ENCODE measurements around the gene DGKQ. TPM values are rescaled to one million over a fixed set of nuclear protein-coding genes. Genes with fewer than 3 reads are reported as not detected.

The DGKQ gene
- total and polyA plus RNA-seq, 2 donors (not counting 3 experiments of a cell fraction or from before 2014, with no cell fraction given) = 15.8 to 20.2 TPM

DNA sequence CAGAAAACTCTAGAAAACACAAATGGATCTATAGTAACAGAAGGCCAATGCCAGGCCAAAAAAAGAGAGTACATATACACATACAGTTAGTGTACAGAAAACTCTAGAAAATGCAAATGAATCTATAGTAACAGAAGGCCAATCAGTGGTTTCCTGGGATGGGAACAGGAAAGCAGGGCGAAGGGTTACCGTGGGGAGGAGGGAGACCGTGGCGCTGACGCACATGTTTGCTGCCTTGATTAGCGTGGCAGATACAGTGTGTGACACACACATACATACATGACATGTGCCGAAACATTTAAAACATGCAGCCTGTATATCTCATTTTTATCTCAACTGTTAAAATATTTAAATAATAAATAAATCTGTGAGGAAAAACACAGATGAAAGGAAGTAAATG lies 55.9 kb downstream of the DGKQ start:
- Histone ChIP-seq H3K9ac (replicated peaks; ENCODE audit: extremely low read depth, insufficient read depth, low read length) (no peak overlapping the region), H3K4me1 (ENCODE audit: control insufficient read depth, extremely low read depth, insufficient read depth, low read length) (peaks cover 8% of the 10 kb centered on the region), H3K27ac (ENCODE audit: insufficient read depth, low read depth, low read length) (no peak overlapping the region), H2AFZ (ENCODE audit: low read depth, low read length) (no peak overlapping the region), H3K36me3 (ENCODE audit: control insufficient read depth in 2 of 2, extremely low read depth in 1 of 2, insufficient read depth in 2 of 2, low read length in 2 of 2) (no peaks in the 10 kb centered on the region), H3K4me2 (ENCODE audit: insufficient read depth, low read length) (no peak overlapping the region), H3K27me3 (ENCODE audit: control insufficient read depth in 2 of 2, insufficient read depth in 2 of 2, low read length in 2 of 2) (no peaks in the 10 kb centered on the region), H4K20me1 (replicated peaks; ENCODE audit: control insufficient read depth, extremely low read depth, insufficient read depth, low read length) (peaks cover 5% of the 10 kb centered on the region), H3K4me3 (replicated peaks in 1 of 3; ENCODE audit: insufficient read depth in 1 of 3, low read depth in 1 of 3, low read length in 3 of 3) (no peak overlapping the region), H3K79me2 (ENCODE audit: control insufficient read depth, insufficient read depth, low read length) (peaks cover 77% of the 10 kb centered on the region), H3K9me1 (replicated peaks; ENCODE audit: control insufficient read depth, extremely low read depth, insufficient read depth, low read length) (no peaks in the 10 kb centered on the region), H3K9me3 (replicated peaks; ENCODE audit: control insufficient read depth, insufficient read depth, low read length) (no peaks in the 10 kb centered on the region)
- DNase-seq (ENCODE audit: low read depth, low spot score) = no peak
- intact Hi-C loops (cut with micrococcal nuclease) (no loop called here), dilution Hi-C loops (cut with MboI; ENCODE audit: extremely low pct_ligation_motif_present, low sequenced_read_pairs) (no loop called here)
- BruUV-seq (replicated peaks) = no TSS peak
- ChIA-PET CTCF (no interaction called here), POLR2A (no interaction called here)
- no peak for TF ChIP-seq GATA2 (IDR thresholded peaks at IDR 0.05; ENCODE audit: insufficient read depth, insufficient read length, low read depth, low read length)
- no peak for TF ChIP-seq MYC (IDR thresholded peaks at IDR 0.05; ENCODE audit: low read depth, low read length)
- TF ChIP-seq EZH2 (IDR thresholded peaks at IDR 0.05; ENCODE audit: borderline replicate concordance, low read depth, low read length, severe bottlenecking) = no peak
- no peak for TF ChIP-seq POLR2AphosphoS5 (IDR thresholded peaks at IDR 0.05; ENCODE audit: insufficient read depth, low read depth, low read length)
- no peak for TF ChIP-seq POLR2A (IDR thresholded peaks at IDR 0.05; ENCODE audit: low read depth, low read length)
- no peak for TF ChIP-seq FOS (IDR thresholded peaks at IDR 0.05; ENCODE audit: borderline replicate concordance, insufficient read depth, low read length)
- TF ChIP-seq, protein P1, sequence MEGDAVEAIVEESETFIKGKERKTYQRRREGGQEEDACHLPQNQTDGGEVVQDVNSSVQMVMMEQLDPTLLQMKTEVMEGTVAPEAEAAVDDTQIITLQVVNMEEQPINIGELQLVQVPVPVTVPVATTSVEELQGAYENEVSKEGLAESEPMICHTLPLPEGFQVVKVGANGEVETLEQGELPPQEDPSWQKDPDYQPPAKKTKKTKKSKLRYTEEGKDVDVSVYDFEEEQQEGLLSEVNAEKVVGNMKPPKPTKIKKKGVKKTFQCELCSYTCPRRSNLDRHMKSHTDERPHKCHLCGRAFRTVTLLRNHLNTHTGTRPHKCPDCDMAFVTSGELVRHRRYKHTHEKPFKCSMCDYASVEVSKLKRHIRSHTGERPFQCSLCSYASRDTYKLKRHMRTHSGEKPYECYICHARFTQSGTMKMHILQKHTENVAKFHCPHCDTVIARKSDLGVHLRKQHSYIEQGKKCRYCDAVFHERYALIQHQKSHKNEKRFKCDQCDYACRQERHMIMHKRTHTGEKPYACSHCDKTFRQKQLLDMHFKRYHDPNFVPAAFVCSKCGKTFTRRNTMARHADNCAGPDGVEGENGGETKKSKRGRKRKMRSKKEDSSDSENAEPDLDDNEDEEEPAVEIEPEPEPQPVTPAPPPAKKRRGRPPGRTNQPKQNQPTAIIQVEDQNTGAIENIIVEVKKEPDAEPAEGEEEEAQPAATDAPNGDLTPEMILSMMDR (IDR thresholded peaks at IDR 0.05; ENCODE audit: extremely low read depth in 1 of 2, insufficient read depth in 1 of 2, low read depth in 1 of 2, low read length in 2 of 2) = no peak
- TF ChIP-seq JUN (IDR thresholded peaks at IDR 0.05; ENCODE audit: borderline replicate concordance, insufficient read depth, insufficient read length, low read depth) = no peak
- TF ChIP-seq, protein P2, sequence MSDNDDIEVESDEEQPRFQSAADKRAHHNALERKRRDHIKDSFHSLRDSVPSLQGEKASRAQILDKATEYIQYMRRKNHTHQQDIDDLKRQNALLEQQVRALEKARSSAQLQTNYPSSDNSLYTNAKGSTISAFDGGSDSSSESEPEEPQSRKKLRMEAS (IDR thresholded peaks at IDR 0.05; ENCODE audit: insufficient read depth, insufficient read length) = no peak
- FAIRE-seq = no peak

Measured in endothelial cell of umbilical vein (primary cell).